ENCODE measurements around the gene ADPRH.

DNA sequence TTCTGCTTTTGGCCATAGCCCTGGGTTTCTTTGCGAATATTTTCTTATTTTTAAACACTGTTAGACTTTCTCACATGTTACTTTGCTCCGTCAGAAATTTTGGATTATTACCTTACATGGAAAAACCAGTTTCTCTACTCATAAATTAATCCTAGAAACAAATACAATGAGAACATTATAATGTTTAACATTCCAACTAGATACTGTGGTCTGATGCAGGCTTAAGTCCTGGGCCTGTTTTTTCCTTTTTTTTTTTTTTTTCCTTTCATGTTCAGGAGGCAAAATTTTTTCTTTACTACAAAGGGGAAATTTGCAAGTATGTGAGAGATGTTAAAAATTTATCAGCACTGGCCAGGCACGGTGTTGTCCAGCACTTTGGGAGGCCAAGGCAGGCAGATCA, 52.2 kb downstream of the ADPRH start:
- TF ChIP-seq, protein P1, sequence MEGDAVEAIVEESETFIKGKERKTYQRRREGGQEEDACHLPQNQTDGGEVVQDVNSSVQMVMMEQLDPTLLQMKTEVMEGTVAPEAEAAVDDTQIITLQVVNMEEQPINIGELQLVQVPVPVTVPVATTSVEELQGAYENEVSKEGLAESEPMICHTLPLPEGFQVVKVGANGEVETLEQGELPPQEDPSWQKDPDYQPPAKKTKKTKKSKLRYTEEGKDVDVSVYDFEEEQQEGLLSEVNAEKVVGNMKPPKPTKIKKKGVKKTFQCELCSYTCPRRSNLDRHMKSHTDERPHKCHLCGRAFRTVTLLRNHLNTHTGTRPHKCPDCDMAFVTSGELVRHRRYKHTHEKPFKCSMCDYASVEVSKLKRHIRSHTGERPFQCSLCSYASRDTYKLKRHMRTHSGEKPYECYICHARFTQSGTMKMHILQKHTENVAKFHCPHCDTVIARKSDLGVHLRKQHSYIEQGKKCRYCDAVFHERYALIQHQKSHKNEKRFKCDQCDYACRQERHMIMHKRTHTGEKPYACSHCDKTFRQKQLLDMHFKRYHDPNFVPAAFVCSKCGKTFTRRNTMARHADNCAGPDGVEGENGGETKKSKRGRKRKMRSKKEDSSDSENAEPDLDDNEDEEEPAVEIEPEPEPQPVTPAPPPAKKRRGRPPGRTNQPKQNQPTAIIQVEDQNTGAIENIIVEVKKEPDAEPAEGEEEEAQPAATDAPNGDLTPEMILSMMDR (IDR thresholded peaks at IDR 0.05): no peak
- TF ChIP-seq POLR2A (IDR thresholded peaks at IDR 0.05): no peak

Data from body of pancreas (tissue), 4 donors.